ENCODE measurements around the gene PLVAP.
A peak's percentile ranks its signal among the peaks of the same experiment; 100 is the strongest.

The PLVAP gene

GRCh38 chr19:17312189-17313113 is 64.7 kb downstream of the PLVAP start:
- no peak for DNase-seq (ENCODE audit: low read depth)
- H3K4me3 ChIP-seq (ENCODE audit: control insufficient read depth, low read depth, low read length): peak overlapping the region; percentile 19
- no peak for TF ChIP-seq CTCF (IDR thresholded peaks at IDR 0.05; ENCODE audit: control insufficient read depth, insufficient read depth, low read depth, low read length, missing control alignments)

- no peak for DNase-seq (ENCODE audit: low read depth)
Measured at GRCh38 chr19:17311455-17312188, 65.5 kb downstream of the PLVAP start.

GRCh38 chr19:17309965-17310461 is 67.1 kb downstream of the PLVAP start:
- no peak for DNase-seq (ENCODE audit: low read depth)
- peak overlapping the region; percentile 100 for H3K4me3 ChIP-seq (ENCODE audit: control insufficient read depth, low read depth, low read length)
- TF ChIP-seq CTCF (IDR thresholded peaks at IDR 0.05; ENCODE audit: control insufficient read depth, insufficient read depth, low read depth, low read length, missing control alignments): no peak

More at GRCh38 chr19:17311455-17312188, 65.5 kb downstream of the PLVAP start:
- TF ChIP-seq CTCF (IDR thresholded peaks at IDR 0.05; ENCODE audit: control insufficient read depth, insufficient read depth, low read depth, low read length, missing control alignments): no peak
- H3K4me3 ChIP-seq (ENCODE audit: control insufficient read depth, low read depth, low read length): peak overlapping the region; percentile 19

GRCh38 chr19:17309198-17309964 is 67.8 kb downstream of the PLVAP start, which contains the start of gene DDA1:
DDA1 (plus strand) TSS chr19:17309563; CDS start chr19:17309655, 92 bp downstream.
- H3K4me3 ChIP-seq (ENCODE audit: control insufficient read depth, low read depth, low read length): peak within 1 kb of the TSS; percentile 100
- DNase-seq (ENCODE audit: low read depth): peak; percentile 99
- no peak for TF ChIP-seq CTCF (IDR thresholded peaks at IDR 0.05; ENCODE audit: control insufficient read depth, insufficient read depth, low read depth, low read length, missing control alignments)

- no peak for DNase-seq (ENCODE audit: low read depth)
Measured at GRCh38 chr19:17307876-17308377, 69.2 kb downstream of the PLVAP start.

More at GRCh38 chr19:17307876-17308377, 69.2 kb downstream of the PLVAP start:
- no peak overlapping the region for H3K4me3 ChIP-seq (ENCODE audit: control insufficient read depth, low read depth, low read length)
- TF ChIP-seq CTCF (IDR thresholded peaks at IDR 0.05; ENCODE audit: control insufficient read depth, insufficient read depth, low read depth, low read length, missing control alignments): no peak
